HepG2 (cell line): Measurements from ENCODE around the gene GAD1. TPM values are rescaled to one million over a fixed set of nuclear protein-coding genes. Genes with fewer than 3 reads are reported as not detected.

Source experiments
- ATAC-seq: fragments of 200-7000 bp; cut with Tn5 transposase; 3 replicates; pipeline ENCODE4 v1.9.1; 2020; ENCODE audit warnings: mild to moderate bottlenecking, moderate library complexity
- BruUV-seq: library from RNA; stranded (reverse); fragments of 400-500 nt; replicated peaks from 2 replicates; lab custom pipeline; 2021; lab: Mats Ljungman, UMichigan
- CTCF ChIA-PET: fragments of 300-600 bp; formaldehyde crosslinking; extraction: SDS; loops from one replicate; lab custom pipeline; 2021; ENCODE audit warnings: low total read pairs, inconsistent platforms, low intra/inter-chr PET ratio; lab: Yijun Ruan, JAX
- POLR2A ChIA-PET: fragments of 350-600 bp; sonication (Branson Sonifier 250); formaldehyde crosslinking; loops from one replicate; lab custom pipeline; 2020; ENCODE audit warnings: antibody characterized with exemption, inconsistent platforms; lab: Yijun Ruan, JAX
- DNase-seq: peaks from one replicate; pipeline ENCODE4 v3.0.0-alpha.2; 2015; ENCODE audit warnings: low spot score
- FAIRE-seq: peaks from 3 replicates; lab custom pipeline; 2011; peaks lifted over from hg19 to GRCh38; lab: Jason Lieb, UNC
- H2AFZ ChIP-seq: one replicate; pipeline ENCODE4 v1.6.1; 2011; ENCODE audit warnings: low read length, inconsistent platforms
- H3K27ac ChIP-seq: fragments of 300-600 bp; 3 replicates; pipeline ENCODE4 v1.8.0; 2011; ENCODE audit warnings: mixed run types, mild to moderate bottlenecking, mixed read lengths, low read length, inconsistent platforms; ENCODE audit not compliant: insufficient read depth; ENCODE audit errors: extremely low read length
- H3K27me3 ChIP-seq, 2 experiments: fragments of 200-600 bp in 1 of 2; 2 replicates in 1 of 2; 3 replicates in 1 of 2; pipeline versions ENCODE4 v1.6.0 to v1.8.0; 2011; ENCODE audit warnings: low read length in 2 of 2, mild to moderate bottlenecking in 2 of 2, moderate library complexity in 2 of 2, inconsistent platforms in 1 of 2; ENCODE audit not compliant: insufficient read depth in 2 of 2, control insufficient read depth in 1 of 2
- H3K36me3 ChIP-seq, 2 experiments: fragments of 200-600 bp in 1 of 2; replicated peaks in 1 of 2; 2 replicates in 1 of 2; 3 replicates in 1 of 2; pipeline versions ENCODE4 v1.5.1 to v1.8.0; 2011; ENCODE audit warnings: low read length in 2 of 2, inconsistent platforms in 1 of 2; ENCODE audit not compliant: insufficient read depth in 2 of 2, control insufficient read depth in 1 of 2
- H3K4me1 ChIP-seq: 2 replicates; pipeline ENCODE4 v1.5.1; 2012; ENCODE audit warnings: low read length, inconsistent platforms; ENCODE audit not compliant: insufficient read depth
- H3K4me2 ChIP-seq: 2 replicates; pipeline ENCODE4 v1.6.0; 2011; ENCODE audit warnings: low read depth, low read length, inconsistent platforms
- H3K4me3 ChIP-seq, 3 experiments: fragments of 200-600 bp in 1 of 3; sonication (generic), shearing (Covaris generic) in 1 of 3; replicated peaks in 1 of 3; 2 replicates each; pipeline ENCODE4 v1.5.1; 2011 to 2016; ENCODE audit warnings: low read length in 3 of 3, inconsistent platforms in 2 of 3, low read depth in 2 of 3, mild to moderate bottlenecking in 2 of 3, control low read depth in 1 of 3, mixed read lengths in 1 of 3; ENCODE audit not compliant: insufficient read depth in 1 of 3
- H3K79me2 ChIP-seq: one replicate; pipeline ENCODE4 v1.6.1; 2011; ENCODE audit warnings: low read length, inconsistent platforms; ENCODE audit not compliant: insufficient read depth
- H3K9ac ChIP-seq: 2 replicates; pipeline ENCODE4 v1.6.0; 2011; ENCODE audit warnings: mild to moderate bottlenecking, low read depth, low read length, inconsistent platforms; ENCODE audit not compliant: insufficient read depth
- H3K9me3 ChIP-seq: 2 replicates; pipeline ENCODE4 v1.5.1; 2012; ENCODE audit warnings: mild to moderate bottlenecking, low read length
- H4K20me1 ChIP-seq: 2 replicates; pipeline ENCODE4 v1.6.0; 2011; ENCODE audit warnings: inconsistent platforms, mild to moderate bottlenecking, low read length, moderate library complexity; ENCODE audit not compliant: insufficient read depth
- ATRX ChIP-seq: sonication (generic); formaldehyde crosslinking; IDR thresholded peaks from 2 replicates; pipeline ENCODE4 v1.4.0; 2020; ENCODE audit warnings: missing genetic modification reagents, borderline replicate concordance
- CBX1 ChIP-seq: IDR thresholded peaks from one replicate; pipeline ENCODE4 v1.6.1; 2016; ENCODE audit warnings: antibody characterized with exemption, low read depth
- ELF1 ChIP-seq: sonication (generic); formaldehyde crosslinking; IDR thresholded peaks from 2 replicates; pipeline ENCODE4 v1.4.0; 2020; ENCODE audit warnings: missing genetic modification reagents
- NFIB ChIP-seq: sonication (generic); formaldehyde crosslinking; IDR thresholded peaks from 2 replicates; pipeline ENCODE4 v1.9.0; 2021; ENCODE audit warnings: missing genetic modification reagents, mild to moderate bottlenecking, borderline replicate concordance
- ZBTB7A ChIP-seq: sonication (generic); formaldehyde crosslinking; IDR thresholded peaks from 2 replicates; pipeline ENCODE4 v1.8.0; 2022; ENCODE audit warnings: mild to moderate bottlenecking, missing genetic modification reagents
- ZFP1 ChIP-seq: IDR thresholded peaks from 2 replicates; pipeline ENCODE4 v1.6.1; 2016
- ZKSCAN8 ChIP-seq: IDR thresholded peaks from 2 replicates; pipeline ENCODE4 v1.6.1; 2016; ENCODE audit warnings: borderline replicate concordance, missing genetic modification reagents, missing compliant biosample characterization
- ZMAT3 ChIP-seq: sonication (generic); formaldehyde crosslinking; conservative IDR thresholded peaks from 2 replicates; pipeline ENCODE4 v1.7.0; 2021; ENCODE audit warnings: missing genetic modification reagents
- ZNF282 ChIP-seq: fragments of 450-650 bp; IDR thresholded peaks from 2 replicates; pipeline ENCODE4 v1.6.1; 2018; ENCODE audit not compliant: partially characterized antibody
- ZNF557 ChIP-seq: sonication (generic); formaldehyde crosslinking; IDR thresholded peaks from 2 replicates; pipeline ENCODE4 v1.4.0; 2020; ENCODE audit warnings: missing genetic modification reagents
- ZNF770 ChIP-seq: sonication (generic); formaldehyde crosslinking; IDR thresholded peaks from 2 replicates; pipeline ENCODE4 v1.5.0; 2020; ENCODE audit warnings: mild to moderate bottlenecking, missing genetic modification reagents
- WGBS: methylation state at CpG from one replicate; pipeline ENCODE4 v1.1.6; 2017; ENCODE audit warnings: low lambda C conversion rate; 5-methylcytosine and 5-hydroxymethylcytosine counted together
- in situ Hi-C: cut with HindIII; loops from 2 replicates; pipeline ENCODE4 v1.10.0; 2017; ENCODE audit warnings: low pct_unique_long_range_greater_than_20kb; ENCODE audit not compliant: extremely low pct_ligation_motif_present
- intact Hi-C: fragments of 100-400 bp; cut with micrococcal nuclease; formaldehyde crosslinking; loops from one replicate; pipeline ENCODE4 v1.10.0; 2022; ENCODE audit not compliant: unreplicated experiment
- polyA plus RNA-seq, 8 experiments: library from polyadenylated mRNA; depleted of rRNA in 3 of 8; stranded (reverse) in 7 of 8; unstranded in 1 of 8; fragments of >200 nt; fragmentation: Illumina TruSeq in 4 of 8; extraction: Trizol in 4 of 8; gene quantifications; 2 replicates each; pipeline versions ENCODE4 v1.2.1 to v1.2.3, GENCODE V29; 2011 to 2016; ENCODE audit warnings: low read depth in 4 of 8, missing spikeins in 1 of 8, mixed read lengths in 1 of 8; ENCODE audit not compliant: insufficient read depth in 1 of 8
- total RNA-seq, 5 experiments: library from RNA; depleted of rRNA; stranded (reverse); fragments of >200 nt; fragmentation: Illumina TruSeq; extraction: Trizol; gene quantifications; 2 replicates each; pipeline ENCODE4 v1.2.3, GENCODE V29; 2016; ENCODE audit warnings: low read depth in 1 of 5
- TF ChIP-seq, protein P1 (sequence below): IDR thresholded peaks from 2 replicates; pipeline ENCODE4 v1.6.1; 2016
- TF ChIP-seq, protein P2 (sequence below): sonication (generic); formaldehyde crosslinking; IDR thresholded peaks from 2 replicates; pipeline ENCODE4 v1.4.0; 2020; ENCODE audit warnings: mild to moderate bottlenecking, missing genetic modification reagents
- TF ChIP-seq, protein P3 (sequence below): sonication (generic); formaldehyde crosslinking; IDR thresholded peaks from 2 replicates; pipeline ENCODE4 v1.4.0; 2020; ENCODE audit warnings: missing genetic modification reagents
- TF ChIP-seq, protein P4 (sequence below): sonication (generic); formaldehyde crosslinking; conservative IDR thresholded peaks from 2 replicates; pipeline ENCODE4 v1.8.0; 2022; ENCODE audit warnings: low read depth, missing genetic modification reagents

The GAD1 gene
- total and polyA plus RNA-seq, 2 of the 13 experiments (the other 11 are each of a cell fraction or from before 2014, with no cell fraction given) = 0.09 to 0.13 TPM

DNA sequence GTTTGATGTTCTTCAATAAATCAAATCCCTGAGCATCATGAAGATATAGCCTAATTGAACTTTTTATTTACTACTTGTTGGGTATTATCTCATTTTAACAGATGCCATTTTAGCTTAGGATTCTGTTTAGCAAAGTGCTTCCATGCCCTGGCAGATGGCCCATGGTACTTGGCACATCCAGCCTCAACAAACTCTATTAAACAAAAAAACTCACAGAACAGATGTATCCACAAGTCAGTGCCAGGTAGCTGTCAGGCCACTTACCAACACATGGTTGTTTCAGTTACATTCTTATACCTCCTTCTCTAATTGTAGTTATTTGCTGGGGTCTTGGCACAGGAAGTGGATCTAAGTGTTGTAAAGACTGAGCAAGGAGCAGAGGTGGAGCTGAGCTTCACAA lies 29.6 kb downstream of the GAD1 start:
- in situ Hi-C loops = no loop called here
- no peak overlapping the region for H3K27ac ChIP-seq
- intact Hi-C loops = no loop called here
- H2AFZ ChIP-seq = no peak overlapping the region
- no peaks in the 10 kb centered on the region for H3K27me3 ChIP-seq
- no peak overlapping the region for H3K4me2 ChIP-seq
- H3K9ac ChIP-seq = no peak overlapping the region
- no peaks in the 10 kb centered on the region for H3K79me2 ChIP-seq
- POLR2A ChIA-PET = no interaction called here
- no peak for FAIRE-seq
- no peak for DNase-seq
- CTCF ChIA-PET = no interaction called here
- TF ChIP-seq ATRX (no peak), ELF1 (CRISPR knock-in tag) (no peak), ZMAT3 (no peak), ZKSCAN8 (CRISPR knock-in tag) (no peak), ZNF557 (CRISPR knock-in tag) (no peak), ZFP1 (no peak), NFIB (CRISPR knock-in tag) (no peak), ZBTB7A (CRISPR knock-in tag) (no peak)
- TF ChIP-seq, protein P1, sequence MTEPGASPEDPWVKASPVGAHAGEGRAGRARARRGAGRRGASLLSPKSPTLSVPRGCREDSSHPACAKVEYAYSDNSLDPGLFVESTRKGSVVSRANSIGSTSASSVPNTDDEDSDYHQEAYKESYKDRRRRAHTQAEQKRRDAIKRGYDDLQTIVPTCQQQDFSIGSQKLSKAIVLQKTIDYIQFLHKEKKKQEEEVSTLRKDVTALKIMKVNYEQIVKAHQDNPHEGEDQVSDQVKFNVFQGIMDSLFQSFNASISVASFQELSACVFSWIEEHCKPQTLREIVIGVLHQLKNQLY (CRISPR knock-in tag) = no peak
- no peaks in the 10 kb centered on the region for H4K20me1 ChIP-seq
- H3K4me3 ChIP-seq = no peak overlapping the region
- H3K36me3 ChIP-seq = no peaks in the 10 kb centered on the region
- no TSS peak for BruUV-seq
- no peaks in the 10 kb centered on the region for H3K9me3 ChIP-seq
- no peak for ATAC-seq
- H3K4me1 ChIP-seq = no peaks in the 10 kb centered on the region

GRCh38 chr2:170847716-170848115 lies 31.0 kb downstream of the GAD1 start:
- Histone ChIP-seq H3K79me2 (no peaks in the 10 kb centered on the region), H3K9ac (no peak overlapping the region), H3K4me3 (no peak overlapping the region), H3K27ac (no peak overlapping the region), H3K4me2 (no peak overlapping the region), H4K20me1 (no peaks in the 10 kb centered on the region), H3K4me1 (no peaks in the 10 kb centered on the region), H3K9me3 (no peaks in the 10 kb centered on the region), H3K27me3 (no peaks in the 10 kb centered on the region), H2AFZ (no peak overlapping the region), H3K36me3 (no peaks in the 10 kb centered on the region)
- ChIA-PET POLR2A (no interaction called here), CTCF (no interaction called here)
- intact Hi-C loops (no loop called here), in situ Hi-C loops (no loop called here)
- FAIRE-seq = no peak
- no peak for ATAC-seq
- WGBS = 61% methylated on average over 4 of the region's 4 CpGs
- DNase-seq = no peak
- no TSS peak for BruUV-seq
- no peak for TF ChIP-seq CBX1
- TF ChIP-seq, protein P2, sequence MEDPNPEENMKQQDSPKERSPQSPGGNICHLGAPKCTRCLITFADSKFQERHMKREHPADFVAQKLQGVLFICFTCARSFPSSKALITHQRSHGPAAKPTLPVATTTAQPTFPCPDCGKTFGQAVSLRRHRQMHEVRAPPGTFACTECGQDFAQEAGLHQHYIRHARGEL (CRISPR knock-in tag) = no peak
- TF ChIP-seq ZNF282 = no peak
- TF ChIP-seq, protein P3, sequence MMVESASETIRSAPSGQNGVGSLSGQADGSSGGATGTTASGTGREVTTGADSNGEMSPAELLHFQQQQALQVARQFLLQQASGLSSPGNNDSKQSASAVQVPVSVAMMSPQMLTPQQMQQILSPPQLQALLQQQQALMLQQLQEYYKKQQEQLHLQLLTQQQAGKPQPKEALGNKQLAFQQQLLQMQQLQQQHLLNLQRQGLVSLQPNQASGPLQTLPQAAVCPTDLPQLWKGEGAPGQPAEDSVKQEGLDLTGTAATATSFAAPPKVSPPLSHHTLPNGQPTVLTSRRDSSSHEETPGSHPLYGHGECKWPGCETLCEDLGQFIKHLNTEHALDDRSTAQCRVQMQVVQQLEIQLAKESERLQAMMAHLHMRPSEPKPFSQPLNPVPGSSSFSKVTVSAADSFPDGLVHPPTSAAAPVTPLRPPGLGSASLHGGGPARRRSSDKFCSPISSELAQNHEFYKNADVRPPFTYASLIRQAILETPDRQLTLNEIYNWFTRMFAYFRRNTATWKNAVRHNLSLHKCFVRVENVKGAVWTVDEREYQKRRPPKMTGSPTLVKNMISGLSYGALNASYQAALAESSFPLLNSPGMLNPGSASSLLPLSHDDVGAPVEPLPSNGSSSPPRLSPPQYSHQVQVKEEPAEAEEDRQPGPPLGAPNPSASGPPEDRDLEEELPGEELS (CRISPR knock-in tag) = no peak
- no peak for TF ChIP-seq ZNF770
- TF ChIP-seq, protein P4, sequence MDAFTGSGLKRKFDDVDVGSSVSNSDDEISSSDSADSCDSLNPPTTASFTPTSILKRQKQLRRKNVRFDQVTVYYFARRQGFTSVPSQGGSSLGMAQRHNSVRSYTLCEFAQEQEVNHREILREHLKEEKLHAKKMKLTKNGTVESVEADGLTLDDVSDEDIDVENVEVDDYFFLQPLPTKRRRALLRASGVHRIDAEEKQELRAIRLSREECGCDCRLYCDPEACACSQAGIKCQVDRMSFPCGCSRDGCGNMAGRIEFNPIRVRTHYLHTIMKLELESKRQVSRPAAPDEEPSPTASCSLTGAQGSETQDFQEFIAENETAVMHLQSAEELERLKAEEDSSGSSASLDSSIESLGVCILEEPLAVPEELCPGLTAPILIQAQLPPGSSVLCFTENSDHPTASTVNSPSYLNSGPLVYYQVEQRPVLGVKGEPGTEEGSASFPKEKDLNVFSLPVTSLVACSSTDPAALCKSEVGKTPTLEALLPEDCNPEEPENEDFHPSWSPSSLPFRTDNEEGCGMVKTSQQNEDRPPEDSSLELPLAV = no peak
